Upper lobe of right lung (tissue), 1 donor: Measurements from ENCODE around the gene OTOG. TPM values are rescaled to one million over a fixed set of nuclear protein-coding genes. Genes with fewer than 3 reads are reported as not detected.

Experiments used
- ATAC-seq: fragments of 200-7000 bp; cut with Tn5 transposase; one replicate; pipeline ENCODE4 v1.9.1; 2020; ENCODE audit warnings: mild to moderate bottlenecking, moderate library complexity
- DNase-seq: peaks from one replicate; pipeline ENCODE4 v3.0.0-alpha.2; 2020
- H3K27ac ChIP-seq: fragments of 200-600 bp; one replicate; pipeline ENCODE4 v1.8.0; 2022
- H3K27me3 ChIP-seq: fragments of 200-600 bp; one replicate; pipeline ENCODE4 v1.8.0; 2022; ENCODE audit warnings: mild to moderate bottlenecking
- H3K36me3 ChIP-seq: fragments of 200-600 bp; one replicate; pipeline ENCODE4 v1.8.0; 2022
- H3K4me1 ChIP-seq: fragments of 200-600 bp; one replicate; pipeline ENCODE4 v1.8.0; 2022
- H3K4me3 ChIP-seq: fragments of 200-600 bp; one replicate; pipeline ENCODE4 v1.8.0; 2022; ENCODE audit warnings: mild to moderate bottlenecking
- H3K9me3 ChIP-seq: fragments of 200-600 bp; one replicate; pipeline ENCODE4 v1.8.0; 2022
- CTCF ChIP-seq: fragments of 200-600 bp; IDR thresholded peaks from one replicate; pipeline ENCODE4 v1.8.0; 2022; ENCODE audit warnings: antibody characterized with exemption
- intact Hi-C: fragments of 100-400 bp; cut with DNase I; formaldehyde crosslinking; loops from one replicate; pipeline ENCODE4 v1.11.0; 2022
- total RNA-seq: library from RNA; stranded (reverse); fragmentation: NEBNext Ultra II Directional; extraction: Animal tissue kit (Norgen Biotek cat#: 25700); gene quantifications from one replicate; pipeline ENCODE4 v1.2.1, GENCODE V29; 2021
- donor health status: DM: no; HTN: yes; CAD: no; lungs with severe emphysema.

The OTOG gene
- total RNA-seq, 1 donor from 2014 or later: not detected

- H3K9me3 ChIP-seq: no peaks in the 10 kb centered on the region
- intact Hi-C loops: no loop called here
- H3K36me3 ChIP-seq: no peaks in the 10 kb centered on the region
- H3K27me3 ChIP-seq: no peaks in the 10 kb centered on the region
- no peak overlapping the region for H3K27ac ChIP-seq
- H3K4me1 ChIP-seq: no peaks in the 10 kb centered on the region
- ATAC-seq (no peak), DNase-seq (no peak)
- TF ChIP-seq CTCF: no peak
- H3K4me3 ChIP-seq: no peak overlapping the region
Measured at GRCh38 chr11:17526326-17526725, 20.7 kb upstream of the OTOG start.

GRCh38 chr11:17526931-17527627, 20.0 kb upstream of the OTOG start:
- no peak for DNase-seq
- no peak overlapping the region for H3K27ac ChIP-seq
- intact Hi-C loops: no loop called here

GRCh38 chr11:17527628-17527995, 19.4 kb upstream of the OTOG start:
- intact Hi-C loops: no loop called here
- TF ChIP-seq CTCF: no peak
- H3K36me3 ChIP-seq: no peaks in the 10 kb centered on the region
- no peak for ATAC-seq
- no peaks in the 10 kb centered on the region for H3K27me3 ChIP-seq
- H3K4me1 ChIP-seq: no peaks in the 10 kb centered on the region
- no peaks in the 10 kb centered on the region for H3K9me3 ChIP-seq
- H3K4me3 ChIP-seq: no peak overlapping the region
- DNase-seq: no peak
- no peak overlapping the region for H3K27ac ChIP-seq

More at GRCh38 chr11:17526931-17527627, 20.0 kb upstream of the OTOG start:
- H3K4me1 ChIP-seq: no peaks in the 10 kb centered on the region
- no peaks in the 10 kb centered on the region for H3K27me3 ChIP-seq
- no peak overlapping the region for H3K4me3 ChIP-seq
- ATAC-seq: no peak
- no peaks in the 10 kb centered on the region for H3K9me3 ChIP-seq
- no peaks in the 10 kb centered on the region for H3K36me3 ChIP-seq
- TF ChIP-seq CTCF: no peak

- DNase-seq: no peak
- no peaks in the 10 kb centered on the region for H3K9me3 ChIP-seq
- ATAC-seq: peak; percentile 76
- H3K4me1 ChIP-seq: no peaks in the 10 kb centered on the region
- peak; percentile 68 for TF ChIP-seq CTCF
- intact Hi-C loops: no loop called here
- H3K36me3 ChIP-seq: no peaks in the 10 kb centered on the region
- H3K27ac ChIP-seq: no peak overlapping the region
- H3K4me3 ChIP-seq: no peak overlapping the region
- H3K27me3 ChIP-seq: no peaks in the 10 kb centered on the region
Measured at GRCh38 chr11:17528181-17528691, 18.8 kb upstream of the OTOG start.

- H3K4me1 ChIP-seq: no peaks in the 10 kb centered on the region
Measured at GRCh38 chr11:17528906-17529843, 17.9 kb upstream of the OTOG start.

More at GRCh38 chr11:17528906-17529843, 17.9 kb upstream of the OTOG start:
- intact Hi-C loops: no loop called here
- no peaks in the 10 kb centered on the region for H3K36me3 ChIP-seq
- H3K27ac ChIP-seq: no peak overlapping the region
- no peaks in the 10 kb centered on the region for H3K9me3 ChIP-seq
- no peaks in the 10 kb centered on the region for H3K27me3 ChIP-seq
- TF ChIP-seq CTCF: no peak
- DNase-seq (no peak), ATAC-seq (no peak)
- no peak overlapping the region for H3K4me3 ChIP-seq
